Measurements from ENCODE around the gene SYT7.
"Not testable (repeated sequence)": the region's sequence is repeated elsewhere in the genome, so short reads cannot be mapped to it uniquely, and the experiment has no call there.

SYT7 gene

DNA sequence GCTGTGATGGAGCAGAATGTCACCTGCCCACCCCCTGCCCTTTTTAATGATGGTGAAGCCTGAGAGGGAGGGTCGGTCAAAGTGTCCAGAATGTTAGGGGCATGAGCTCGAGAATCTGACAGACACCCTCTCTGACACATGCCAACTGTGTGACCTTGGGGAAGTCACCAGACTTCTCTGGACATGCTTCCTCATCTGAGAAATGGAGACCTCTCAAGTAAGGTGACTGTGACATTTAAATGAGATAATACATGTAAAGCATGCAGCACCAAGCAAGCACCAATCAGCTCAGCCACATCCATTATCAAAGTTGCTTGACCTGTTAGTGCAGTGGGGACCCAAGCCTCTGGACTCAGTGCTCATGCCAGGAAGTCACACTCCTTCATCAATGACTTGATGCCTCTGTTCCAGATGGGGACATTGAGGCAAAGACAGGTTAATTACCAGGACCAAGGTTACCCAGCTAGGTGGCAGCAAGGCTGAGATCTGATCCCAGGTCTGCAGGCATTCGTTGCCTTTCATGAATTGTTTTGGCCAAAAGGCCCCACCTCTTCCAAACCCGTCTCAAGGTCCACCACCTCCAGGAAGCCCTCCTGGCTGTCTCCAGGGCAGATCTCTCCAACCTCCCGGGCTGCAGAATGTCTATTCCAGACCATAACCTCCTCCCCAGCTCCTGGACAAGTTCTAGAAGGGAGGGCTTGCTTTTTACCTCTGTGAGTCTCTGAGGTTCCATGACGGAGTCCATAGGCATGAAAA is 38.8 kb upstream of the SYT7 start:
- DNase-seq (ENCODE audit: low read depth, low spot score) = no peak
- H3K4me3 ChIP-seq (ENCODE audit: low read length) = no peak overlapping the region
- WGBS (ENCODE audit: insufficient coverage, insufficient read length) = no CpG with 5 or more reads among the region's 6 CpGs
- peaks cover 5% of the 10 kb centered on the region for H3K4me1 ChIP-seq (ENCODE audit: control insufficient read depth, insufficient read depth, low read length)
- no peaks in the 10 kb centered on the region for H3K36me3 ChIP-seq (ENCODE audit: control insufficient read depth, insufficient read depth, low read length)
- no peak overlapping the region for H3K27ac ChIP-seq (ENCODE audit: low read length)
- no peaks in the 10 kb centered on the region for H3K27me3 ChIP-seq (ENCODE audit: control insufficient read depth, insufficient read depth, low read length)
- H3K9me3 ChIP-seq (ENCODE audit: control insufficient read depth, insufficient read depth, low read length) = no peaks in the 10 kb centered on the region

DNA sequence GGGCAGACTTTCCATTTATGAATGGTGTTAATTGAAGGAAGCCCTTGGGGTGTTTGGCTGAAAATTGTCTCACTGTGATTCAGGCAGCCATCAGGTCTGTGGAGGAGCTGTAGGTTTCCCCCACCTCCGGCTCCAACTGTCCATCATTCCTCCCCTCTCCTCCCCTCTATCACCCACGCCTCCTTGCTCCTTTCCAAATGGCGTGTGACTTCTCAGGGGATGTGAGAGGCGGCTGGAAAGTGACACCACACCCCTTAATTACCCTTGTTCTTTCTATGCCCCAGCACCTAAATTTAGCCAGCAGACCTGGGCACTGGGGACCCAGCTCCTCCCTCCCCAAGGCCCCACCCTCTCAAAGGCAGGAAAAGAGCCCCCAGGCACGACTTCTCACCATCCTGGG is 38.1 kb upstream of the SYT7 start:
- no peak overlapping the region for H3K27ac ChIP-seq (ENCODE audit: low read length)

DNA sequence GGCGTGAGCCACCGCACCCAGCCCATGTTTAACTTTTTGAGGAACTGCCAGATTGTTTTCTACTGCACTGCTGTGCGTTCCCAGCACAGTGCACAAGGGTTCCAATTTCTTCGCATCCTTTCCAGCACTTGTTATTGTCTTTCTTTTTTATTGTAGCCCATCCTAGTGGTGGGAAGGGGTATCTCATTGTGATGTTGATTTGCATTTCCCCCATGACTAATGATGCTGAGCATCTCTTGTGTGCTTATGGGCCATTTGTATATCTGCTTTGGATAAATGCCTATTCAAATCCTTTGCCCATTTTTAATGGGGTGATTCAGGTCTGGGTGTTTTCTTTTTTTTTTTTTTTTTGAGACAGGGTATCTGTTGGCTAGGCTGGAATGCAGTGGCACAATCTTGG is 36.6 kb upstream of the SYT7 start:
- no peak for DNase-seq (ENCODE audit: low read depth, low spot score)
- H3K4me3 ChIP-seq (ENCODE audit: low read length) = no peak overlapping the region
- peaks cover 5% of the 10 kb centered on the region for H3K4me1 ChIP-seq (ENCODE audit: control insufficient read depth, insufficient read depth, low read length)
- H3K36me3 ChIP-seq (ENCODE audit: control insufficient read depth, insufficient read depth, low read length) = no peaks in the 10 kb centered on the region
- WGBS (ENCODE audit: insufficient coverage, insufficient read length) = no CpG with 5 or more reads among the region's 4 CpGs
- H3K27me3 ChIP-seq (ENCODE audit: control insufficient read depth, insufficient read depth, low read length) = no peaks in the 10 kb centered on the region
- H3K9me3 ChIP-seq (ENCODE audit: control insufficient read depth, insufficient read depth, low read length) = no peaks in the 10 kb centered on the region
- H3K27ac ChIP-seq (ENCODE audit: low read length) = no peak overlapping the region

More for the DNA sequence above, 38.1 kb upstream of the SYT7 start:
- H3K27me3 ChIP-seq (ENCODE audit: control insufficient read depth, insufficient read depth, low read length) = no peaks in the 10 kb centered on the region
- DNase-seq (ENCODE audit: low read depth, low spot score) = no peak
- WGBS (ENCODE audit: insufficient coverage, insufficient read length) = no CpG with 5 or more reads among the region's 5 CpGs
- no peaks in the 10 kb centered on the region for H3K9me3 ChIP-seq (ENCODE audit: control insufficient read depth, insufficient read depth, low read length)
- peaks cover 5% of the 10 kb centered on the region for H3K4me1 ChIP-seq (ENCODE audit: control insufficient read depth, insufficient read depth, low read length)
- H3K4me3 ChIP-seq (ENCODE audit: low read length) = no peak overlapping the region
- H3K36me3 ChIP-seq (ENCODE audit: control insufficient read depth, insufficient read depth, low read length) = no peaks in the 10 kb centered on the region

DNA sequence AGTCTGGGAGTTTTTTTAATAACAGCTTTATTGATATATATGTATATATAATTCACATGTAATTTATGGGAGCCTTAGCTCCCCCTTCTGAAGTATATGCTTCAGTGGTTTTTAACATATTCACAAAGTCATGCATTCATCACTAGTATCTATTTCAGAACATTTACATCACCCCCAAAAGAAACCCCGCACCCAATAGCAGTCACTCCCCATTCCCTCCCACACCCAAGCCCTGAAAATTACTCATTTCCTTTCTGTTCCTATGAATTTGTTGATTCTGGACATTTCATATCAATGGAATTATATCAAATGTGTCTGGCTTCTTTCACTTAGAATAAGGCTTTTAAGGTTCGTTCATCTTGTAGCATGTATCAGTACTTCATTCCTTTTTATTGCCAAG is 35.6 kb upstream of the SYT7 start:
- WGBS (ENCODE audit: insufficient coverage, insufficient read length) = no CpG with 5 or more reads among the region's 2 CpGs
- H3K36me3 ChIP-seq (ENCODE audit: control insufficient read depth, insufficient read depth, low read length) = no peaks in the 10 kb centered on the region
- H3K27me3 ChIP-seq (ENCODE audit: control insufficient read depth, insufficient read depth, low read length) = no peaks in the 10 kb centered on the region

DNA sequence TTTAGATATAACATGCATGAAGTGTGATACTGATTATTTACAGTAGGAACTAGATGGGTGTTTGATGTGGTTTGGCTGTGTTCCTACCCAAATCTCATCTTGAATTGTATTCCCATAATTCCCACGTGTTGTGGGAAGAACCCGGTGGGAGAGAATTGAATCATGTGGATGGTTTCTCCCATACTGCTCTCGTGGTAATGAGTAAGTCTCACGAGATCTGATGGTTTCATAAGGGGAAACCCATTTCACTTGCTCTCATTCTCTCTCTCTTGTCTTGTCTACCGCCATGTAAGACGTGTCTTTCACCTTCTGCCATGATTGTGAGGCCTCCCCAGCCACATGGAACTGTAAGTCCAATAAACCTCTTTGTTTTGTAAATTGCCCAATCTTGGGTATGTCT is 33.9 kb upstream of the SYT7 start:
- not testable (repeated sequence) for DNase-seq (ENCODE audit: low read depth, low spot score)

More for the DNA sequence above, 35.6 kb upstream of the SYT7 start:
- no peaks in the 10 kb centered on the region for H3K4me1 ChIP-seq (ENCODE audit: control insufficient read depth, insufficient read depth, low read length)
- no peak for DNase-seq (ENCODE audit: low read depth, low spot score)
- no peak overlapping the region for H3K4me3 ChIP-seq (ENCODE audit: low read length)
- H3K9me3 ChIP-seq (ENCODE audit: control insufficient read depth, insufficient read depth, low read length) = no peaks in the 10 kb centered on the region
- H3K27ac ChIP-seq (ENCODE audit: low read length) = no peak overlapping the region

DNA sequence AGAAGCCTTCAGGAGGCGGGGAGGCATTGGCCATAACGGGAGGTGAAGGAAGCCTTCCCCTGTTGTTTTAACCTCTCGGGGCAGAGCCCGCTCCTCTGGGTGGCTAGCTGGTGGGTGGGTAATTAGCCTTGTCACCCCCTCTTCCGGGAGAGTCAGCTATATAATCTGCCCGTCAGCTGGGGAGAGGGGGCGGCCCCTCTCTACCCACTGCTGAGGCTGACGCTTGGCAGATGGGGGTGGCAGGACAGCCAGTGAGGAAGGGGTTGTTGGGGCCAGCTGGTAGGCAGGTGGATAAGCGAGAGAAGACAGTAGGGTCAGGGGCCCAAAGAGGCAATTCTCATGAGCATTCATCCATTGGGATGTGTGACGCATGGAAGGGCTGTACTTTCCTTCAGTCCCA is 33.0 kb upstream of the SYT7 start:
- no CpG with 5 or more reads among the region's 10 CpGs for WGBS (ENCODE audit: insufficient coverage, insufficient read length)
- peaks cover 5% of the 10 kb centered on the region; the same call in 1 of the 2 replicates for H3K4me1 ChIP-seq (ENCODE audit: control insufficient read depth, insufficient read depth, low read length)
- H3K27ac ChIP-seq (ENCODE audit: low read length) = no peak overlapping the region
- DNase-seq (ENCODE audit: low read depth, low spot score) = no peak
- H3K4me3 ChIP-seq (ENCODE audit: low read length) = no peak overlapping the region
- H3K36me3 ChIP-seq (ENCODE audit: control insufficient read depth, insufficient read depth, low read length) = no peaks in the 10 kb centered on the region
- H3K27me3 ChIP-seq (ENCODE audit: control insufficient read depth, insufficient read depth, low read length) = no peaks in the 10 kb centered on the region
- H3K9me3 ChIP-seq (ENCODE audit: control insufficient read depth, insufficient read depth, low read length) = no peaks in the 10 kb centered on the region

More for the DNA sequence above, 33.9 kb upstream of the SYT7 start:
- H3K4me1 ChIP-seq (ENCODE audit: control insufficient read depth, insufficient read depth, low read length); H3K9me3 ChIP-seq (ENCODE audit: control insufficient read depth, insufficient read depth, low read length); H3K36me3 ChIP-seq (ENCODE audit: control insufficient read depth, insufficient read depth, low read length); H3K27me3 ChIP-seq (ENCODE audit: control insufficient read depth, insufficient read depth, low read length); H3K27ac ChIP-seq (ENCODE audit: low read length); H3K4me3 ChIP-seq (ENCODE audit: low read length): not testable (repeated sequence)
- no CpG with 5 or more reads among the region's 6 CpGs for WGBS (ENCODE audit: insufficient coverage, insufficient read length)

DNA sequence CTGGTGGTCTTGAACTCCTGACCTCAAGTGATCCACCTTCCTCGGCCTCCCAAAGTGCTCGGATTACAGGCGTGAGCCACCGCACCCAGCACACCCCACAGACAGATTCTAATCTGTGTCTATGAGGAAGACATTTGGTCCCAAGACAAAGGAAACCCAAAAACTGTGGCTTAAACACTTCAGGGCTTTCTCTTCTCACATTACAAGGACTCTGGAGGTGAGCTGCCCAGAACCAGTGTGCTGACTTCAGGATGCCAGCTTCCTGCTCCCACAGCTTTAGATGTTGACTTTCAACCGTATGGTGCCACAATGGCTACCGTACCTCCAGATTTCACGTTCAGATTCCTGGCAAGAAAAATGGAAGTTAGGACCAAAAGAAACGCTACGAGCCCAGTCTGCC is 32.2 kb upstream of the SYT7 start:
- WGBS (ENCODE audit: insufficient coverage, insufficient read length) = no CpG with 5 or more reads among the region's 9 CpGs
- Histone ChIP-seq H3K9me3 (ENCODE audit: control insufficient read depth, insufficient read depth, low read length) (no peaks in the 10 kb centered on the region), H3K4me1 (ENCODE audit: control insufficient read depth, insufficient read depth, low read length) (peaks cover 5% of the 10 kb centered on the region; the same call in 1 of the 2 replicates), H3K36me3 (ENCODE audit: control insufficient read depth, insufficient read depth, low read length) (no peaks in the 10 kb centered on the region), H3K4me3 (ENCODE audit: low read length) (no peak overlapping the region), H3K27ac (ENCODE audit: low read length) (no peak overlapping the region), H3K27me3 (ENCODE audit: control insufficient read depth, insufficient read depth, low read length) (no peaks in the 10 kb centered on the region)
- no peak for DNase-seq (ENCODE audit: low read depth, low spot score)

DNA sequence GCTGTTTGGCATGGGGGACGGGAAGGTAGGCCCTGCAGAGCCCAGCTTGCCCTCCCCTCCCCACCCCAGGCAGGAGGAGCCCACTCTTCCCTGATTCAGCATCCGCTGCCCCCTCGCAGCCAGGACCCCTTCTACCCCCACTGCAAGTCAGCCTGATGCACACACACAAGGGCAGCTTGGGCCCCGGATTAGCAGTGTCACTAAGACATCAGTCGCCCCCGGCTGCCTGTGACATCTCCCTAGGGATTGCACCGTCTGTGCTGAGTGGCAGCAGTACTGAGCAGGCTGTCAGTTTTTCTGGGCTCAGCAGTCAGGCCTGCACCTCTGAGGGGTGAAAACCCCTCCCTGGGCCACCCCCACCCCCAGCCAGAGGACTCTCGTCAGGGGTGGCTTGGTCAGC is 30.4 kb upstream of the SYT7 start:
- WGBS (ENCODE audit: insufficient coverage, insufficient read length) = no CpG with 5 or more reads among the region's 8 CpGs
- no peaks in the 10 kb centered on the region for H3K27me3 ChIP-seq (ENCODE audit: control insufficient read depth, insufficient read depth, low read length)
- DNase-seq (ENCODE audit: low read depth, low spot score) = no peak

DNA sequence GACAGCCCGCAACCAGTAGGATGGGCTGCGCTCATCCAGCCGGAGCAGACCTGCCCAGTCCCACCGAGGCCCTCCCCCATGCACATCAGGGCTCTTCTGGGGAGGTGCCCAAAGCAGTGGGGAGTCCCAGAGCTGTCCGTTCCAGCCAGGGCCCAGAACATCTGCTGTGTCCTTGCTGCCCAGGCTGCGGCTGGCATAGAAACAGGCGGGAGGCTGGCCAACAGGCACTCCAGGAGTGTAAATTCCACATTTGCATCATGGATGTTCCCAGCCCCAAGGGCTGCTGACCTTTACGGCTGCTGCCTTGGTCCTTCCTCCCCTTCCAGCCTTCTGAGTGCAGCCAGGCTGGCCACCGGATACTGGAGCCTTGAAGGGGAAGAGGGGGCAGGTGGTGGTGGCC is 30.0 kb upstream of the SYT7 start:
- Histone ChIP-seq H3K4me1 (ENCODE audit: control insufficient read depth, insufficient read depth, low read length) (peaks cover 5% of the 10 kb centered on the region; the same call in 1 of the 2 replicates), H3K27me3 (ENCODE audit: control insufficient read depth, insufficient read depth, low read length) (no peaks in the 10 kb centered on the region), H3K4me3 (ENCODE audit: low read length) (no peak overlapping the region), H3K9me3 (ENCODE audit: control insufficient read depth, insufficient read depth, low read length) (no peaks in the 10 kb centered on the region), H3K27ac (ENCODE audit: low read length) (no peak overlapping the region), H3K36me3 (ENCODE audit: control insufficient read depth, insufficient read depth, low read length) (no peaks in the 10 kb centered on the region)
- DNase-seq (ENCODE audit: low read depth, low spot score) = no peak
- WGBS (ENCODE audit: insufficient coverage, insufficient read length) = no CpG with 5 or more reads among the region's 9 CpGs

More for the DNA sequence above, 30.4 kb upstream of the SYT7 start:
- H3K36me3 ChIP-seq (ENCODE audit: control insufficient read depth, insufficient read depth, low read length) = no peaks in the 10 kb centered on the region
- H3K9me3 ChIP-seq (ENCODE audit: control insufficient read depth, insufficient read depth, low read length) = no peaks in the 10 kb centered on the region
- H3K4me3 ChIP-seq (ENCODE audit: low read length) = no peak overlapping the region
- H3K27ac ChIP-seq (ENCODE audit: low read length) = no peak overlapping the region
- H3K4me1 ChIP-seq (ENCODE audit: control insufficient read depth, insufficient read depth, low read length) = peaks cover 5% of the 10 kb centered on the region; the same call in 1 of the 2 replicates

DNA sequence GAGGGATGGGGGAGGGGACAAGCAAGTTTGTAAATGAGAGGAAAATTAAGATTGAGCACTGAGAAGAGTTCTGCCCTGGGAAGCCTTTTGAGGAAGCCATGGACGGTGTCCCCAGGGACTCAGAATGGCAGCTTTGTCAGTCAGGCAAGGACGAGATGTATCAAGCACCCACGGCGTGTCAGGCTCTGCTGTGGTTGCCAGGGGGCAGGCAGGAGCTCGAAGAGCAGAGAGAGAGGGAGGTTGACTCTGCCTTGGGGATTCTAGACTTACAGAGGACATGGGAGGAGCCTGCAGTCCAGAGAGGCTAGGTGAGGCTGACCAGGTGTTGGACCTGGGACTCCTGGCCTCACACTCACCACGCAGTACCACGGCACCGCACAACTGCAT is 29.1 kb upstream of the SYT7 start:
- DNase-seq (ENCODE audit: low read depth, low spot score) = no peak
- Histone ChIP-seq H3K27ac (ENCODE audit: low read length) (no peak overlapping the region), H3K4me1 (ENCODE audit: control insufficient read depth, insufficient read depth, low read length) (peaks cover 5% of the 10 kb centered on the region; the same call in 1 of the 2 replicates), H3K9me3 (ENCODE audit: control insufficient read depth, insufficient read depth, low read length) (no peaks in the 10 kb centered on the region), H3K36me3 (ENCODE audit: control insufficient read depth, insufficient read depth, low read length) (no peaks in the 10 kb centered on the region), H3K27me3 (ENCODE audit: control insufficient read depth, insufficient read depth, low read length) (no peaks in the 10 kb centered on the region), H3K4me3 (ENCODE audit: low read length) (no peak overlapping the region)
- no CpG with 5 or more reads among the region's 8 CpGs for WGBS (ENCODE audit: insufficient coverage, insufficient read length)
